Activated CD4-positive, alpha-beta T cell treated with anti-CD3 and anti-CD28 coated beads for 36 hours (primary cell): ENCODE results near the gene THSD7B. TPM values are rescaled to one million over a fixed set of nuclear protein-coding genes. Genes with fewer than 3 reads are reported as not detected.

Experiments used
- ATAC-seq: fragments of 200-7000 bp; cut with Tn5 transposase; one replicate; pipeline ENCODE4 v1.10.0; 2021; ENCODE audit warnings: mild to moderate bottlenecking, moderate library complexity
- CTCF ChIA-PET: fragments of 350-600 bp; sonication (Branson Sonifier 250); formaldehyde crosslinking; loops from one replicate; lab custom pipeline; 2021; ENCODE audit warnings: antibody characterized with exemption; lab: Charles Lee
- POLR2A ChIA-PET: fragments of 350-600 bp; sonication (Branson Sonifier 250); formaldehyde crosslinking; loops from one replicate; lab custom pipeline; 2021; ENCODE audit warnings: antibody characterized with exemption, inconsistent platforms; lab: Charles Lee
- DNase-seq: peaks from one replicate; pipeline ENCODE4 v3.0.0-alpha.2; 2020
- H3K27ac Mint-ChIP-seq: one replicate; pipeline ENCODE4 v1.8.0; 2021; ENCODE audit warnings: mixed read lengths
- H3K27me3 Mint-ChIP-seq: one replicate; pipeline ENCODE4 v1.8.0; 2021; ENCODE audit warnings: mixed read lengths
- H3K36me3 Mint-ChIP-seq: one replicate; pipeline ENCODE4 v1.8.0; 2021; ENCODE audit warnings: low read depth, mixed read lengths
- H3K4me1 Mint-ChIP-seq: one replicate; pipeline ENCODE4 v1.8.0; 2021; ENCODE audit warnings: mixed read lengths
- H3K4me3 Mint-ChIP-seq: one replicate; pipeline ENCODE4 v1.8.0; 2021; ENCODE audit warnings: mild to moderate bottlenecking, moderate library complexity, mixed read lengths
- H3K9me3 Mint-ChIP-seq: one replicate; pipeline ENCODE4 v1.8.0; 2021; ENCODE audit warnings: low read depth, mixed read lengths
- intact Hi-C, 2 experiments: fragments of 100-400 bp; cut with DNase I in 1 of 2; cut with micrococcal nuclease in 1 of 2; formaldehyde crosslinking; loops; one replicate each; pipeline versions ENCODE4 v1.14.2 to v1.15.1; 2022 to 2024; cut with DNase I, micrococcal nuclease
- total RNA-seq, 2 experiments: library from RNA; stranded (reverse); gene quantifications; one replicate each; pipeline ENCODE4 v1.2.3, GENCODE V29; 2021

Gene THSD7B
- total RNA-seq, 2 experiments from 2014 or later, result not detected

DNA sequence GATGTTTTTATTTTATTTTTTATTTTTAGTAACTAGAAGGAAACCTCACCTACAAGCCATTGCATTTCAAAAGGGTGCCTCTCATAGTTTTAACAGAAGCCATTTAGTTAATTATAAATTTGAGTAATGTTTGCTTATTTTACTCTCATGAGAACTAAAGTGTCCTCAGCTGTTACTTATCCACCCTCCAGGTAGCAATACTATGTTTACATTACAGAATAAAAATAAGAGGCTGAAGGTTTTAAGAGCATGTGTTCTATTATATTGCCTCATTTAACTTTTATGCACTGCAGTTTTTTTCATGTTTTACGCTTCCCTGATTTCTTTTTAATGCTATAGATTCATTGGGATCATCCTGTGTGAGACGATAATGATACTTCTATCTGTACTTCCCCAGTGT lies 235.5 kb downstream of the THSD7B start:
- H3K27ac Mint-ChIP-seq, result no peak overlapping the region
- no peak for ATAC-seq
- CTCF ChIA-PET, result no interaction called here
- no peaks in the 10 kb centered on the region for H3K4me1 Mint-ChIP-seq
- DNase-seq, result no peak
- H3K27me3 Mint-ChIP-seq, result peaks cover 3% of the 10 kb centered on the region
- POLR2A ChIA-PET, result no interaction called here
- no peak overlapping the region for H3K4me3 Mint-ChIP-seq
- intact Hi-C loops, result no loop called here
- no peaks in the 10 kb centered on the region for H3K9me3 Mint-ChIP-seq
- H3K36me3 Mint-ChIP-seq, result no peaks in the 10 kb centered on the region

DNA sequence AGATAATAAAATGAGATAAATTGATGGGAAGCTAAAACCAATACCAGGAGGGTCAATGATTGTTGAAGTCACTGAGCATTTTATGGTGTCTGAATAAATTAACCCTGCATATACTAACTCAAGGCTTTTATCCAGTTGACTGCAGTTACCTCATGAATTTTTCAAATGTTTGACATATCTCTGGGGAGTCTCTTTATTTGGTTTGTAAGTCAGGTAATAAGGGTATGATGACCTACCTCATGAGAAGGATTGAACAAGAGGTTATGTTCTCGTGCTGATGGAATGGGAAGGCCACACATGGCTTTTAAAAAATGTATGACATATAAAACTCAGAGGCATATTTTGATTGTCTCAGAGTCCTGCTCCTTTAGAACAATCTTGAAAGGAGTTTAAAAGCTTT lies 237.6 kb downstream of the THSD7B start:
- ATAC-seq (no peak), DNase-seq (no peak)
- no peaks in the 10 kb centered on the region for H3K36me3 Mint-ChIP-seq
- CTCF ChIA-PET, result no interaction called here
- intact Hi-C loops, result no loop called here
- H3K27me3 Mint-ChIP-seq, result peaks cover 3% of the 10 kb centered on the region
- POLR2A ChIA-PET, result no interaction called here
- no peaks in the 10 kb centered on the region for H3K9me3 Mint-ChIP-seq
- no peaks in the 10 kb centered on the region for H3K4me1 Mint-ChIP-seq
- no peak overlapping the region for H3K4me3 Mint-ChIP-seq
- H3K27ac Mint-ChIP-seq, result no peak overlapping the region

DNA sequence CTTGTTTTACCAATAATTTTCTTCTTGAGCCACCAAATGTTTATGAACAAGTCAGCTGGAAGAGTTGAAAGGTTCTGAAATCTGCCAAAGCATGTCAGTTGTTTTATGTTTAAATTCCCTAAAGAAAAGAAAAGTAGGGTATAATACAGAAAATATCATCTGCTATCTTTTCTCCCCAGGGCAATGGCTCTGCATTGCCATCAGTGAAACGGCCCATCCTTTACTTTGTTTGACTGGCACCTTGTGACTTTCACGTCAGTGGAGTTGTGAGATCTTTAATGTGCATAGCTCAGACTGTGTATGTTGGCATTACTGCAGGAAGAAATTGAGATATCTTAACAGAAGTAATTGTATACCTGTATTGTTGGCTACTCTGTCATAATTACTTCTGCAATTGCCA lies 239.9 kb downstream of the THSD7B start:
- Mint-ChIP-seq H3K27ac (no peak overlapping the region), H3K9me3 (no peaks in the 10 kb centered on the region), H3K27me3 (peaks cover 3% of the 10 kb centered on the region), H3K4me1 (no peaks in the 10 kb centered on the region), H3K36me3 (no peaks in the 10 kb centered on the region), H3K4me3 (no peak overlapping the region)
- CTCF ChIA-PET, result no interaction called here
- intact Hi-C loops, result no loop called here
- POLR2A ChIA-PET, result no interaction called here
- ATAC-seq, result no peak
- no peak for DNase-seq

- intact Hi-C loops, result no loop called here
- Mint-ChIP-seq H3K9me3 (no peaks in the 10 kb centered on the region), H3K4me3 (no peak overlapping the region), H3K27me3 (peaks cover 1% of the 10 kb centered on the region), H3K27ac (no peak overlapping the region), H3K36me3 (no peaks in the 10 kb centered on the region), H3K4me1 (no peaks in the 10 kb centered on the region)
- ChIA-PET CTCF (no interaction called here), POLR2A (no interaction called here)
- no peak for DNase-seq
- ATAC-seq, result no peak
These were observed 242.6 kb downstream of the THSD7B start for GRCh38 chr2:137007938-137008337.

- Mint-ChIP-seq H3K9me3 (no peaks in the 10 kb centered on the region), H3K4me1 (no peaks in the 10 kb centered on the region), H3K27ac (no peak overlapping the region), H3K27me3 (peaks cover 1% of the 10 kb centered on the region), H3K36me3 (no peaks in the 10 kb centered on the region), H3K4me3 (no peak overlapping the region)
- intact Hi-C loops, result no loop called here
- POLR2A ChIA-PET, result no interaction called here
- CTCF ChIA-PET, result no interaction called here
- ATAC-seq, result no peak
- no peak for DNase-seq
These were observed 244.6 kb downstream of the THSD7B start for GRCh38 chr2:137009953-137010352.

- Mint-ChIP-seq H3K36me3 (no peaks in the 10 kb centered on the region), H3K27me3 (peaks cover 4% of the 10 kb centered on the region), H3K4me1 (no peaks in the 10 kb centered on the region), H3K27ac (no peak overlapping the region), H3K9me3 (no peaks in the 10 kb centered on the region), H3K4me3 (no peak overlapping the region)
- ChIA-PET CTCF (no interaction called here), POLR2A (no interaction called here)
- ATAC-seq (no peak), DNase-seq (no peak)
- intact Hi-C loops, result no loop called here
These were observed 255.3 kb downstream of the THSD7B start for GRCh38 chr2:137020452-137021196.

DNA sequence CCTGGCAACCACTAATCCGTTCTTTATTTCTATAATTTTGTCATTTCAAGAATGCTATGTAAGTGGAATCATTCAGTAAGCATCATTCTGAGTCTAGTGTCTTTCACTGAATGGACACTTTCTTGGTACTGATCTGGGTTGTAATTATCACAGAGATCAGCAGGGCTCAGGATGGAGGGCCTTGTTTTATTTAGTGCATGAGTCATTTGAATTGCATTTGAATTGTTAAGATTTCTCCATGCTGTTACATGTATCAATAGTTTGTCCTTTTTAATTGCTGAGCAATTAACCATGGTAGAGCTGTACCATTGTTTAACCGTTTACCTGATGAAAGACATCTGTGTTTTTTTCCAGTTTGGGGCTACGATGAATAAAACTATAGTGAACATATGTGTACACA lies 256.4 kb downstream of the THSD7B start:
- CTCF ChIA-PET, result no interaction called here
- intact Hi-C loops, result no loop called here
- POLR2A ChIA-PET, result no interaction called here

DNA sequence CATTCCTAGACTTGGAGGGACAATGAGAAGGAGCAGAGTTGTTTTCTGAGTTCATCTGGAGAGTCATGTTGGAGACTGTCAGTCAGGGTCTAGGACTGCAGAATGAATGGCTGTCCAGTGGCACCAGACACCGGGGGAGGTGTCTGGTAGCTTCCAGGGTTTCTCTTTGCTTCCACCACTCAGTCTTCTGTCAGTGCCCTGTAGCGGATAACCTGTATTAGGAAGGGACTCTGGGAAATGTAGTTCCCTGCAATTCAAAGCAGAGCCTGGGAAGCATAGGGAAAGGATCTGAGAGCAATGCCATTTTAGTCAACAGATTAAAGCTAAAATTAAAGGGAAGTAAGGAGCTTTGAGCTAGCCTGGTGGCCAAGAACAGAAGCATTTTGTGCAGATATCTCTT lies 257.9 kb downstream of the THSD7B start:
- Mint-ChIP-seq H3K4me1 (no peaks in the 10 kb centered on the region), H3K9me3 (no peaks in the 10 kb centered on the region), H3K27ac (no peak overlapping the region), H3K4me3 (no peak overlapping the region), H3K36me3 (no peaks in the 10 kb centered on the region), H3K27me3 (peaks cover 4% of the 10 kb centered on the region)
- ChIA-PET CTCF (no interaction called here), POLR2A (no interaction called here)
- DNase-seq (no peak), ATAC-seq (no peak)
- intact Hi-C loops, result no loop called here

More for the DNA sequence above, 256.4 kb downstream of the THSD7B start:
- no peaks in the 10 kb centered on the region for H3K9me3 Mint-ChIP-seq
- no peak for DNase-seq
- no peak for ATAC-seq
- H3K27ac Mint-ChIP-seq, result no peak overlapping the region
- no peak overlapping the region for H3K4me3 Mint-ChIP-seq
- H3K27me3 Mint-ChIP-seq, result peaks cover 4% of the 10 kb centered on the region
- no peaks in the 10 kb centered on the region for H3K36me3 Mint-ChIP-seq
- no peaks in the 10 kb centered on the region for H3K4me1 Mint-ChIP-seq

GRCh38 chr2:137031731-137032130 lies 266.4 kb downstream of the THSD7B start:
- intact Hi-C loops, result no loop called here
- H3K27ac Mint-ChIP-seq, result no peak overlapping the region
- POLR2A ChIA-PET, result no interaction called here
- H3K36me3 Mint-ChIP-seq, result no peaks in the 10 kb centered on the region
- ATAC-seq (no peak), DNase-seq (no peak)
- H3K9me3 Mint-ChIP-seq, result no peaks in the 10 kb centered on the region
- no peaks in the 10 kb centered on the region for H3K4me1 Mint-ChIP-seq
- no peaks in the 10 kb centered on the region for H3K27me3 Mint-ChIP-seq
- no peak overlapping the region for H3K4me3 Mint-ChIP-seq
- CTCF ChIA-PET, result no interaction called here

DNA sequence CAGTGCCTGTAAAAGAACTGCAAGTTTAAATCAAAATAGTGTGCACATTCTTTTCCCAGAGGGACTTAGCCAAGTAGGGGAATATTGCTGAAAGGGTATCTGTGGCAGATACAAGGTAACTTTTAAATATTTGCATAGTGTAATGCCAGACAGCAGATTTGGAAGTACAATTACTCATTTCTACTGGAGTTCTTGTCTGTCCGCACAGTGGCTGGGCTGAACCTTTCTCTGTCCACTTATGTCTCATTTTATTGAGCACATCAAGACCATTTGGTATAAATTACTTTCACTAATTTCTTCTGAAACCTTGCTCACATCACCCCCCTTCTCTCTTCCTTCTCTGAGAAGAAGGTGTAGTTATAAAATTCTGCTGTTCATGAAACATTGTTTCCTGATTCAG lies 271.3 kb downstream of the THSD7B start:
- Mint-ChIP-seq H3K36me3 (no peaks in the 10 kb centered on the region), H3K27me3 (no peaks in the 10 kb centered on the region), H3K27ac (no peak overlapping the region), H3K4me3 (no peak overlapping the region), H3K4me1 (no peaks in the 10 kb centered on the region), H3K9me3 (no peaks in the 10 kb centered on the region)
- DNase-seq (no peak), ATAC-seq (no peak)
- intact Hi-C loops, result no loop called here
- POLR2A ChIA-PET, result no interaction called here
- CTCF ChIA-PET, result no interaction called here

- Mint-ChIP-seq H3K9me3 (no peaks in the 10 kb centered on the region), H3K36me3 (no peaks in the 10 kb centered on the region), H3K27ac (no peak overlapping the region), H3K4me1 (no peaks in the 10 kb centered on the region), H3K4me3 (no peak overlapping the region), H3K27me3 (no peaks in the 10 kb centered on the region)
- DNase-seq (no peak), ATAC-seq (no peak)
- ChIA-PET POLR2A (no interaction called here), CTCF (no interaction called here)
- intact Hi-C loops, result no loop called here
These were observed 274.3 kb downstream of the THSD7B start for GRCh38 chr2:137039482-137040152.

- H3K4me1 Mint-ChIP-seq, result no peaks in the 10 kb centered on the region
- intact Hi-C loops, result no loop called here
- CTCF ChIA-PET, result no interaction called here
- no peaks in the 10 kb centered on the region for H3K9me3 Mint-ChIP-seq
- H3K4me3 Mint-ChIP-seq, result no peak overlapping the region
- no peak overlapping the region for H3K27ac Mint-ChIP-seq
- no peaks in the 10 kb centered on the region for H3K36me3 Mint-ChIP-seq
- ATAC-seq (no peak), DNase-seq (no peak)
- peaks cover 3% of the 10 kb centered on the region for H3K27me3 Mint-ChIP-seq
- POLR2A ChIA-PET, result no interaction called here
These were observed 282.0 kb downstream of the THSD7B start for GRCh38 chr2:137047369-137047768.
